WERI-Rb-1 (cell line): Measurements from ENCODE around the gene RCN2.

Source experiments
- DNase-seq: peaks from one replicate; pipeline ENCODE4 v3.0.0-alpha.2; 2020
- H3K27ac ChIP-seq: fragments of 250-450 bp; sonication (Bioruptor Pico); 2 replicates; pipeline ENCODE4 v1.5.1; 2020; ENCODE audit warnings: mild to moderate bottlenecking, moderate library complexity
- H3K27me3 ChIP-seq: fragments of 250-450 bp; sonication (Bioruptor Pico); 2 replicates; pipeline ENCODE4 v1.5.1; 2021; ENCODE audit warnings: mild to moderate bottlenecking, low read depth, moderate library complexity; ENCODE audit not compliant: insufficient read depth, severe bottlenecking
- H3K36me3 ChIP-seq: fragments of 250-450 bp; sonication (Bioruptor Pico); 2 replicates; pipeline ENCODE4 v1.5.1; 2020; ENCODE audit warnings: mild to moderate bottlenecking, moderate library complexity
- H3K4me3 ChIP-seq: 2 replicates; pipeline ENCODE4 v1.5.1; 2011; ENCODE audit warnings: low read depth, mild to moderate bottlenecking, control low read depth, low read length
- H3K9me3 ChIP-seq: fragments of 250-450 bp; sonication (Bioruptor Pico); 2 replicates; pipeline ENCODE4 v1.5.1; 2021; ENCODE audit warnings: mild to moderate bottlenecking, moderate library complexity; ENCODE audit not compliant: severe bottlenecking
- TF ChIP-seq, protein P1 (sequence below): IDR thresholded peaks from 2 replicates; pipeline ENCODE4 v1.5.1; 2011; ENCODE audit warnings: low read depth, mild to moderate bottlenecking, control low read depth, inconsistent platforms, low read length

Gene RCN2

DNA sequence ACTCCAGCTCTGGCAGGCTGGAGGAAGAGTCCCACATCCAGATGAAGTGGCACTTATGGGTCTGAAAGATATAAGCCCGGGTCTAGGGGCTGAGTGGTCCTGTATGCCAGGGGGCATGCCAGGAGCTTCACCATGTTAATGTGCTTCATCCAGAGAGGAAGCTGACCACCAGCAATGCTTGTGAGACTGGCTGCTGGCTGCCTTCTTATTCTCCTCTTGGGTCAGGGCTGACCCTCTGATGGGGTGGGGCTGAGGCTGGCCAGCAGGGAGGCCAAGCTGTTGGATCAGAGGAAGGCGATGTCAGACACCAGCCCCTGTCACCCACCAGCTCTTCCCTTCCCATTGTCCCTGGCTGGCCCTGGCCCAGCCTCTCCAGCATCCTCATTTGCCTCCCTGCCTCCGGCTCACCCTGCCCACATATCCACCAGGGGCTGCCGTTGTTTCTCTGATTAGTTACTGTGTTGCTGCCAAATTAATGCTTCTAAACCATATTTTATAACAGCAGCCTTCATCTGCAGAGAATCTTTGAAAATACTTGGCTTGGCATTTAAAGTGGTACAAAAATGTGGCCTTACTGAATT lies 43.0 kb downstream of the RCN2 start:
- H3K27ac ChIP-seq = no peak overlapping the region
- DNase-seq = no peak
- no peaks in the 10 kb centered on the region for H3K36me3 ChIP-seq
- no peaks in the 10 kb centered on the region for H3K27me3 ChIP-seq
- TF ChIP-seq, protein P1, sequence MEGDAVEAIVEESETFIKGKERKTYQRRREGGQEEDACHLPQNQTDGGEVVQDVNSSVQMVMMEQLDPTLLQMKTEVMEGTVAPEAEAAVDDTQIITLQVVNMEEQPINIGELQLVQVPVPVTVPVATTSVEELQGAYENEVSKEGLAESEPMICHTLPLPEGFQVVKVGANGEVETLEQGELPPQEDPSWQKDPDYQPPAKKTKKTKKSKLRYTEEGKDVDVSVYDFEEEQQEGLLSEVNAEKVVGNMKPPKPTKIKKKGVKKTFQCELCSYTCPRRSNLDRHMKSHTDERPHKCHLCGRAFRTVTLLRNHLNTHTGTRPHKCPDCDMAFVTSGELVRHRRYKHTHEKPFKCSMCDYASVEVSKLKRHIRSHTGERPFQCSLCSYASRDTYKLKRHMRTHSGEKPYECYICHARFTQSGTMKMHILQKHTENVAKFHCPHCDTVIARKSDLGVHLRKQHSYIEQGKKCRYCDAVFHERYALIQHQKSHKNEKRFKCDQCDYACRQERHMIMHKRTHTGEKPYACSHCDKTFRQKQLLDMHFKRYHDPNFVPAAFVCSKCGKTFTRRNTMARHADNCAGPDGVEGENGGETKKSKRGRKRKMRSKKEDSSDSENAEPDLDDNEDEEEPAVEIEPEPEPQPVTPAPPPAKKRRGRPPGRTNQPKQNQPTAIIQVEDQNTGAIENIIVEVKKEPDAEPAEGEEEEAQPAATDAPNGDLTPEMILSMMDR = no peak
- H3K9me3 ChIP-seq = no peaks in the 10 kb centered on the region
- no peak overlapping the region for H3K4me3 ChIP-seq

DNA sequence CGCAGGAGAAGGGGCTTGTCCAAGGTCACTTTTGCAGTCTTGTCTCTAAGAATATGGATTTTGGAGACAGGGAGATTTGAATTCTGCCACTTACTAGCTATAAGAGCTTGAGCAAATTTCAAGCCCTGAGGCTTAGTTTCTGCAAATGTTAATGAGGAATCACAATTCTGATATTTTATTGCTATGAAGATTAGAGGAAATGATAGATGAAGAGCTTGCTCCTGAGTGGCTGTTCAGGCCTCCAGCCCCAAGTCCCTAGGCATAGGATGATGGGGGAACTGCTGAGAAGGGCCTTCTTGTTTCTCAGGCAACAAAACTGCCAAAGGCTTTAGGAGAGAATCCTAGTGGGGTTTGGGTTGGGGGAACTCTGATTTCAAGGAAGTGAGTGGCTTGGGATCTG lies 44.6 kb downstream of the RCN2 start:
- no peak overlapping the region for H3K4me3 ChIP-seq
- DNase-seq = no peak
- H3K36me3 ChIP-seq = no peaks in the 10 kb centered on the region
- H3K27ac ChIP-seq = no peak overlapping the region
- no peaks in the 10 kb centered on the region for H3K27me3 ChIP-seq
- TF ChIP-seq, protein P1 = no peak
- H3K9me3 ChIP-seq = no peaks in the 10 kb centered on the region

DNA sequence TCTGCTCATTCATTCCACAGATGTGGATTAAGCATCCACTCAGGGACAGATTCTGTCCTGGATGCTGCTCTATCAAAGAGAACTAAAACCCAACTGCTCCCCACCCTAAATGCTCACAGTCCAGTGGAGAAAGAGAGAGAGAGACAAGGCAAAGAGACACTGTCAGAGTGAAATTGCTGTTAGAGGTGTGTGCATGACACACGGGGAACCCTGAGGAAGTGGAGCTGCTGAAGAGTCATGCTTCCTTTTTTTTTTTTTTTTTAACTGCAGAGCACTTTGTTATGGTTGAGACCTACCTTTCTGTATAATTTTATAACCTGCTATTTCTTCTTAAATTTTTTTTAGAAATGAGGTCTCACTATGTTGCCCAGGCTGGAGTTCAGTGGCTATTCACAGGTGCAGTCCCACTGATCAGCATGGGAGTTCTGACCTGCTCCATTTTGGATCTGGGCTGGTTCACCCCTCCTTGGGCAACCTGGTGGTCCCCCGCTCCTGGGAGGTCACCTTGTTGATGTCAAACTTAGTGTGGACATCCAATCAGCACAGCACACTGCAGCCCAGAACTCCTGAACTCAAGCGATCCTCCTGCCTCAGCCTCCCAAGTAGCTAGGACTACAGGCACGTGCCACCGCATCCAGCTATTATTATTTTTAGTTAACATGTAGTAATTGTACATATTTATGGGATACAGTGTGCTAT lies 45.2 kb downstream of the RCN2 start:
- no peak overlapping the region for H3K27ac ChIP-seq
- H3K27me3 ChIP-seq = no peaks in the 10 kb centered on the region
- no peaks in the 10 kb centered on the region for H3K9me3 ChIP-seq
- no peak overlapping the region for H3K4me3 ChIP-seq
- DNase-seq = no peak
- no peaks in the 10 kb centered on the region for H3K36me3 ChIP-seq
- TF ChIP-seq, protein P1 = no peak

DNA sequence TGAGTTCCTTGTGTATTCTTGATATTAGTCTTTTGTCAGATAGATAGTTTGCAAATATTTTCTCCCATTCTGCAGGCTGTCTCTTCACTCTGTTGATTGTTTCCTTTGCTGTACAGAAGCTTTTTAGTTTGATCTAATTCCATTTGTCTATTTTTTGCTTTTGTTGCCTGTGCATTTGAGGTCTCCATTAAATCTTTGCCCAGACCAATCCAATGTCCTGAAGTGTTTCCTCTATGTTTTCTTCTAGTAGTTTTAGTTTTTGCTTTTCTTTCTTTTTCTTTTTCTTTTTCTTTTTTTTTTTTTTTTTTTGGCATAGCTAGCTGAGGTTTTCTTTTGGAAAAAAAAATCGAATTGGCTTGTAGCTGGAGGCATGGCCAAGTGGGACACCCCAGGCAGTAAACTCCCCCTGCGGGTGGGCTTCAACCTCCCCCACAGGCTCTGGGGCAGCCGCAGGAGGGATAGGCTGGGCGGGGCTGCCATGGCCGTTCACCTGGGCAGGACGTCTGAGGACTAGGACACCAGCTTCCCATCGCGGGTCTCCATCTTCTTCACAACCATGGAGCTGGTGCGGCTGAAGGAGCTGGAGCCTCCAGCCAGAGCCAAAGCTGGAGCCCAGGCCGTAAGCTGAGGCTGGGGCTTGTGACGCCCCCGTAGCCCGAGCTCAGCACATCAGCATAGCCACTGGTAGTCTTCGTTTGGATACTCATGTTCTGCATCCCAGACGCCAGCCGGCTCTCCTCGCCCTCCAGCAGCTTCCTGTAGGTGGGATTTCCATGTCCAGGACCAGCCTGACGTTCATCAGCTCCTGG lies 47.2 kb downstream of the RCN2 start:
- no peaks in the 10 kb centered on the region for H3K9me3 ChIP-seq
- no peak overlapping the region for H3K27ac ChIP-seq
- no peak for DNase-seq
- H3K27me3 ChIP-seq = no peaks in the 10 kb centered on the region
- H3K36me3 ChIP-seq = no peaks in the 10 kb centered on the region
- TF ChIP-seq, protein P1 = no peak
- H3K4me3 ChIP-seq = no peak overlapping the region

DNA sequence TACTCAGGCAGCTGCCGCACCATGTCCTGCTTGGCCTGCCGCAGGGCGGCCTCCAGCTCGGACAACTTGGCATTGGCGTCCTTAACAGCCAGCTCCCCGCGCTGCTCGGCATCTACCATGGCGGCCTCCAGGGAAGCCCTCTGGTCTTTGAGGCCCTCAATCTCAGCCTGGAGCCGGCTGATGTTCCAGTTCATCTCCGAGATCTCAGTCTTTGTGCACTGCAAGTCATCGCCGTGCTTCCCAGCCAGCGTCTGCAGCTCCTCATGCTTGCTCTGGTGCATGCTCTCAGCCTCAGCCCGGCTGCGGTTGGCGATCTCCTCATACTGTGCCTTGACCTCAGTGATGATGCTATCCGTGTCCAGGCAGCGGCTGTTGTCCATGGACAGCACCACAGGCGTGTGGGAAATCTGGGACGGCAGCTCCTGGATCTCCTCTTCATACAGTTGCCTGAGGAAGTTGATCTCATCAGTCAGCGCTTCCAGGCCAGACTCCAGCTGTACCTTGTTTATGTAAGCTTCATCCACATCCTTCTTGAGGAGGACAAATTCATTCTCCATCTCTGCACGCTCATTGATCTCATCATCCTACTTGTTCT lies 47.9 kb downstream of the RCN2 start:
- Histone ChIP-seq H3K4me3 (no peak overlapping the region), H3K36me3 (no peaks in the 10 kb centered on the region), H3K9me3 (no peaks in the 10 kb centered on the region), H3K27me3 (no peaks in the 10 kb centered on the region), H3K27ac (no peak overlapping the region)
- no peak for DNase-seq
- TF ChIP-seq, protein P1 = no peak
